IPS-NIHi7 (cell line): ENCODE data around the gene B3GNT3.

ENCODE experiments used
- DNase-seq: peaks from one replicate; pipeline ENCODE4 v3.0.0; 2012; ENCODE audit warnings: mixed read lengths; ENCODE audit errors: extremely low spot score

B3GNT3 gene

DNA sequence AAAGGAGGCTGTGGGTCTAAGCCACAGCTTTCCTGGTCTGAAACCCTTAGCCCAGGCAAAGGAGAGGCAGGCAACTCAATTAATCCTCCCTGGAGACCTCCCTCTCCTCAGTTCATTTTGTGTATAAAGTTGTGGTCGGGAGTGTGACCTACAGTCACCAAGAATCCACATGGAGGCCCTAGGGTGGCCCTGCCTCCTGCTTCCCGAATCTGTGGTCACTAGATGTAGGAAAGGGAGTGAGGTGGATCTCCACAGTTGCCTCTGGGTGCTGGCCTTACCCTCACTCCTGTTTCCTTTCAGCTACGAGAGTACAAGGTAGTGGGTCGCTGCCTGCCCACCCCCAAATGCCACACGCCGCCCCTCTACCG lies 66.0 kb downstream of the B3GNT3 start:
- no peak for DNase-seq

DNA sequence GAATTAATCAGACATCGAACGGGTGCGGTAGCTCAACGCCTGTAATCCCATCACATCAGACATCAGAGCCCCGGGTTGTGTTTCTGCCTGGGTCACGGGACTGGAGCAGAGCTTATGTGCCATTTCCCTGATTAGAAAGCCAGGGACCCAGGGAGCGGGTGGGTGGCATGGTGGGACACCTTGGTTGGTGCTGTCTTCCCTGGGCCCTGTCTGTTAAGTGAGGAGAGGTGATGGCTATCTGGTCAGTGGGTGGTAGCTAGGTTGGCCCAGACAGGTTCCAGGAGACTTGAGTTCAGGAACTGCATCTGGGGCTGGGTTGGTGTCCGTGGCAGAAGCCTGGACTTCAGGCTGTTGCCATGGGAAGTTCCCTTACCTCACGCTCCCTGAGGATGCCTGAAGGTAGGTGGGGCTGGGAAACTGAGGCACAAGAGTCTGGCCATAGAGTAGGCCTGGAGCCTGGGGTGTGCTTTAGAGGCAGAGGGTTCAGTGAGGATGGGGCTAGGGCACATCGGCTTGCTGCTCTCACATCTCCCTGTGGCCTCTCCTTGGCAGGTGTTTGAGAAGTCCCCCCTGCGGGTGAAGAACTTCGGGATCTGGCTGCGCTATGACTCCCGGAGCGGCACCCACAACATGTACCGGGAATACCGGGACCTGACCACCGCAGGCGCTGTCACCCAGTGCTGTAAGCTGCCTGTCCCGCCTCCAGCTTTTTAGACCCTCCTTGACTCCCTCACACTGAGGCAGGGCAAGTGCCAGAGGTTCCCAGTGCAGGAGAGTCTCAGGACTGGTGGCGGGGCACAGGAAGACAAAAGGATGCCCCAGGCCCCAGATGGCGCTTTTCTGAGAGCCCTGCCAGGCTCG lies 66.8 kb downstream of the B3GNT3 start:
- DNase-seq: no peak

DNA sequence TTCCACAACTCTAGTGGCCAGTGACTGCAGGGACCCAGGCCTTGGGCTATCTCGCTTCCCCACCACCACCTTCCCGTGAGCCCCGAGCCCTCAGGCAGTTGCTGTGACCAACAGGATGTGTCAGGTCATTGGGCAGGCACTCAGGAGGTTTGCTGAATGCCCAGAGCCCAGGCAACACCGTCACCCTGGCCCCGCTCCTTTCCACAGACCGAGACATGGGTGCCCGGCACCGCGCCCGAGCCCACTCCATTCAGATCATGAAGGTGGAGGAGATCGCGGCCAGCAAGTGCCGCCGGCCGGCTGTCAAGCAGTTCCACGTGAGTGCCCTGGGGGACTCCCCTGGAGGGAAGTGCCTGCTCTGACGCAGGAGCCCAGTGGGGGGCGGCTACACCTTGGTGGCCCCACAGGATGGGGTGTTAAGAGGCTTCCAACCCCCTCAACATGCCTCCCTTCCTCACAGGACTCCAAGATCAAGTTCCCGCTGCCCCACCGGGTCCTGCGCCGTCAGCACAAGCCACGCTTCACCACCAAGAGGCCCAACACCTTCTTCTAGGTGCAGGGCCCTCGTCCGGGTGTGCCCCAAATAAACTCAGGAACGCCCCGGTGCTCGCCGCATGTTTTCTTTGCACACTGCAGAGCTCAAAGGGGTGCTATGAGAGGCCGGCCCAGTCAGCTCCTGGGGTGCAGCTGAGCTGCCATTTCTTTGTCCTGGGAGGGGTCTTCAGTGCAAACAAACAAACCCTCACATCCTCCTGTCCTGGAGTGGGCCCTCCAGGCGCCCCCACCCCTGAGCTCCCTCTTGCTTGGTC lies 68.0 kb downstream of the B3GNT3 start:
- no peak for DNase-seq
